ENCODE data around the gene NCOR1.
"Not testable (repeated sequence)": the region's sequence is repeated elsewhere in the genome, so short reads cannot be mapped to it uniquely, and the experiment has no call there.

NCOR1 gene

DNA sequence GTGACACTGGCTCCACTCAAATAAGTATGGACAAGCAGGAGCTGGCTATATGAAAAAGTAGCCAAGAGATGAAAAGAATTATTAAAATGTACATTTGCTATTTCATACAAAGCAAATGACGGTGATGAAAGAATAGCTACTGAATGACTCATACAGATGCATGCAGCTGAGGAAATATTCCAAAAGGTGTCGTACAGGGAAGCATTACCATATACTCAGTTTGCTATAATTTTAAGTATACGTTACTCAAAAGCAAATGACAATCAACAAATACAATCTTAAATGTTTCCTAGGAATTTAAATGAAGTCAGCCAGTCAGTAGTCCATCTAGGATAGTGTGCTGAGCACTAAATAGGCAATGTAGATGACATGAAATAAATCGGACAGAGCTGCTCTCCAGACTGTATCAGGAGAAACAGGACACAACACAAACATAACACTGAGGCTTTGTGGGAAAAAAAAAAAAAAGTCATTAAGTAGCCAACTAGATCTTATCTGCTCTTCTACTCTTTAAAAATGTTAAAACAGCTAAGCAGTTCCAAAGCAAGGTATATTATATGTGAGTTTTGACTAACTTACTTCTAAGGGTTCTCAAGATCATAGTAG, 65.0 kb downstream of the NCOR1 start:
- H2AFZ ChIP-seq (ENCODE audit: low read depth), result no peak overlapping the region
- no peak overlapping the region for H3K4me2 ChIP-seq
- H3K27me3 ChIP-seq (ENCODE audit: insufficient read depth, low read depth), result no peaks in the 10 kb centered on the region
- no peaks in the 10 kb centered on the region for H3K36me3 ChIP-seq (ENCODE audit: insufficient read depth)
- TF ChIP-seq CTCF (conservative IDR thresholded peaks at IDR 0.05; ENCODE audit: low read depth, low read length), result no peak
- no peak overlapping the region for H3K4me3 ChIP-seq (IDR thresholded peaks at IDR 0.05; ENCODE audit: insufficient read depth, low read depth, low read length)
- no peak overlapping the region for H3K27ac ChIP-seq
- H3K9ac ChIP-seq, result no peak overlapping the region
- H3K79me2 ChIP-seq (ENCODE audit: insufficient read depth, low read depth), result no peaks in the 10 kb centered on the region
- no peaks in the 10 kb centered on the region for H3K4me1 ChIP-seq (ENCODE audit: low read depth, poor library complexity, severe bottlenecking)
- H4K20me1 ChIP-seq (ENCODE audit: insufficient read depth), result no peaks in the 10 kb centered on the region

DNA sequence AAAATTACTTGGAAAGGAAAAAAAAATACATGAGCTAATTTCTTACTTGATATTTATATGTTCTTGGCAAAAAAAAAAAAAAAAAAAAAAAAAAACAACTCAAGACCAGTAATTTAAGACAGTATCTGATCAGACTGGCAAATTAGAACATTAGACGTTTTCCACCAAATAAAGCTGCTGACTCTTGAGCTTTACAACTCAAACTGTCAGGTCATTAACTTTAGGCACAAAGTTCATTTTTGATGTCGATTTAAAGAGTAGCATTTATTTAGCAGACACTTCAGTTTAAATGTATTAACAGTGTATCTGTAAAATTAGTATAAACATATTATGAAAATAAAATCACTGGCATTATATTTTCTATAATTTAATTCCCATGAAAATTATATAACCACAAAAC, 66.7 kb downstream of the NCOR1 start:
- no peak for TF ChIP-seq CTCF (conservative IDR thresholded peaks at IDR 0.05; ENCODE audit: low read depth, low read length)
- H2AFZ ChIP-seq (ENCODE audit: low read depth), result no peak overlapping the region
- H3K36me3 ChIP-seq (ENCODE audit: insufficient read depth), result 0 out of 2 replicates have a peak, but pooled peaks cover under 1% of the 10 kb centered on the region

DNA sequence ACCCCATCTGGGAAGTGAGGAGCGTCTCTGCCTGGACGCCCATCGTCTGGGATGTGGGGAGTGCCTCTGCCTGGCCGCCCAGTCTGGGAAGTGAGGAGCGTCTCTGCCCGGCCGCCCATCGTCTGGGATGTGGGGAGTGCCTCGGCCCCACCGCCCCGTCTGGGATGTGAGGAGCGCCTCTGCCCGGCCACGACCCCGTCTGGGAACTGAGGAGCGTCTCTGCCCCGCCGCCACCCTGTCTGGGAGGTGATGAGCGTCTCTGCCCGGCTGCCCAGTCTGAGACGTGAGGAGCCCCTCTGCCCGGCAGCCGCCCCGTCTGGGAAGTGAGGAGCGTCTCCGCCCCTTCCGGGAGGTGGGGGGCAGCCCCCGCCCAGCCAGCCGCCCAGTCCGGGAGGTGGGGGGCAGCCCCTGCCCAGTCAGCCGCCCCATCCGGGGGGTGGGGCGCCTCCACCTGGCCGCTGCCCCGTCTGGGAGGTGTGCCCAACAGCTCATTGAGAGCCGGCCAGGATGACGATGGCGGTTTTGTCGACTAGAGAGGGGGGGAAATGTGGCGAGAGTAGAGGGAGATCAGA, 69.9 kb downstream of the NCOR1 start:
- not testable (repeated sequence) for H3K4me2 ChIP-seq; H3K79me2 ChIP-seq (ENCODE audit: insufficient read depth, low read depth); H3K4me3 ChIP-seq (IDR thresholded peaks at IDR 0.05; ENCODE audit: insufficient read depth, low read depth, low read length); H3K9ac ChIP-seq; H3K27me3 ChIP-seq (ENCODE audit: insufficient read depth, low read depth); H4K20me1 ChIP-seq (ENCODE audit: insufficient read depth); H2AFZ ChIP-seq (ENCODE audit: low read depth); H3K27ac ChIP-seq; H3K36me3 ChIP-seq (ENCODE audit: insufficient read depth); H3K4me1 ChIP-seq (ENCODE audit: low read depth, poor library complexity, severe bottlenecking)

More for the DNA sequence above, 66.7 kb downstream of the NCOR1 start:
- Histone ChIP-seq H4K20me1 (ENCODE audit: insufficient read depth) (no peaks in the 10 kb centered on the region), H3K4me1 (ENCODE audit: low read depth, poor library complexity, severe bottlenecking) (no peaks in the 10 kb centered on the region), H3K9ac (no peak overlapping the region), H3K4me2 (no peak overlapping the region), H3K4me3 (IDR thresholded peaks at IDR 0.05; ENCODE audit: insufficient read depth, low read depth, low read length) (no peak overlapping the region), H3K27me3 (ENCODE audit: insufficient read depth, low read depth) (no peaks in the 10 kb centered on the region), H3K27ac (no peak overlapping the region), H3K79me2 (ENCODE audit: insufficient read depth, low read depth) (no peaks in the 10 kb centered on the region)

- no peak overlapping the region for H3K4me3 ChIP-seq (IDR thresholded peaks at IDR 0.05; ENCODE audit: insufficient read depth, low read depth, low read length)
- TF ChIP-seq CTCF (conservative IDR thresholded peaks at IDR 0.05; ENCODE audit: low read depth, low read length), result no peak
- no peak overlapping the region for H3K4me2 ChIP-seq
- no peak overlapping the region for H2AFZ ChIP-seq (ENCODE audit: low read depth)
- H3K9ac ChIP-seq, result no peak overlapping the region
- H3K27me3 ChIP-seq (ENCODE audit: insufficient read depth, low read depth), result no peaks in the 10 kb centered on the region
- no peaks in the 10 kb centered on the region for H3K4me1 ChIP-seq (ENCODE audit: low read depth, poor library complexity, severe bottlenecking)
- H4K20me1 ChIP-seq (ENCODE audit: insufficient read depth), result no peaks in the 10 kb centered on the region
- H3K79me2 ChIP-seq (ENCODE audit: insufficient read depth, low read depth), result no peaks in the 10 kb centered on the region
- no peak overlapping the region for H3K27ac ChIP-seq
- H3K36me3 ChIP-seq (ENCODE audit: insufficient read depth), result 0 out of 2 replicates have a peak, but pooled peaks cover 5% of the 10 kb centered on the region
These were observed 73.6 kb downstream of the NCOR1 start for GRCh38 chr17:16141685-16142084.

- no peaks in the 10 kb centered on the region for H4K20me1 ChIP-seq (ENCODE audit: insufficient read depth)
- H3K4me3 ChIP-seq (IDR thresholded peaks at IDR 0.05; ENCODE audit: insufficient read depth, low read depth, low read length), result no peak overlapping the region
- H2AFZ ChIP-seq (ENCODE audit: low read depth), result no peak overlapping the region
- H3K27ac ChIP-seq, result no peak overlapping the region
- no peak overlapping the region for H3K9ac ChIP-seq
- no peaks in the 10 kb centered on the region for H3K27me3 ChIP-seq (ENCODE audit: insufficient read depth, low read depth)
- no peak for TF ChIP-seq CTCF (conservative IDR thresholded peaks at IDR 0.05; ENCODE audit: low read depth, low read length)
- 0 out of 2 replicates have a peak, but pooled peaks cover 5% of the 10 kb centered on the region for H3K36me3 ChIP-seq (ENCODE audit: insufficient read depth)
- H3K4me1 ChIP-seq (ENCODE audit: low read depth, poor library complexity, severe bottlenecking), result no peaks in the 10 kb centered on the region
- no peak overlapping the region for H3K4me2 ChIP-seq
- H3K79me2 ChIP-seq (ENCODE audit: insufficient read depth, low read depth), result no peaks in the 10 kb centered on the region
These were observed 74.5 kb downstream of the NCOR1 start for GRCh38 chr17:16140854-16141253.

Data from KMS-11 (cell line).